H9 (cell line): Measurements from ENCODE around the gene ADAMTS17. TPM values are rescaled to one million over a fixed set of nuclear protein-coding genes. Genes with fewer than 3 reads are reported as not detected.

Source experiments
- DNase-seq: peaks from one replicate; pipeline ENCODE4 v3.0.0-alpha.2; 2017
- H2AFZ ChIP-seq: one replicate; pipeline ENCODE4 v1.6.1; 2013; ENCODE audit warnings: mild to moderate bottlenecking, low read length, control low read depth, moderate library complexity
- H2AK5ac ChIP-seq: 2 replicates; pipeline ENCODE4 v1.6.1; 2013; ENCODE audit warnings: low read length, control low read depth, mixed read lengths; ENCODE audit not compliant: insufficient read length
- H2BK120ac ChIP-seq: one replicate; pipeline ENCODE4 v1.6.1; 2013; ENCODE audit warnings: low read depth, mild to moderate bottlenecking, low read length, control low read depth, inconsistent platforms; ENCODE audit not compliant: poor library complexity, severe bottlenecking
- H2BK12ac ChIP-seq: 2 replicates; pipeline ENCODE4 v1.6.1; 2013; ENCODE audit warnings: low read length, control low read depth, mixed read lengths, low read depth; ENCODE audit not compliant: insufficient read length
- H2BK15ac ChIP-seq: 2 replicates; pipeline ENCODE4 v1.6.1; 2013; ENCODE audit warnings: low read depth, low read length, control low read depth
- H2BK20ac ChIP-seq: one replicate; pipeline ENCODE4 v1.6.1; 2013; ENCODE audit warnings: low read depth, mild to moderate bottlenecking, low read length, control low read depth, inconsistent platforms; ENCODE audit not compliant: poor library complexity, severe bottlenecking
- H2BK5ac ChIP-seq: 2 replicates; pipeline ENCODE4 v1.6.1; 2013; ENCODE audit warnings: low read length, control low read depth, mixed read lengths; ENCODE audit not compliant: insufficient read length
- H3K14ac ChIP-seq: 2 replicates; pipeline ENCODE4 v1.6.1; 2013; ENCODE audit warnings: low read length, control low read depth; ENCODE audit not compliant: insufficient read depth
- H3K18ac ChIP-seq: 2 replicates; pipeline ENCODE4 v1.6.1; 2013; ENCODE audit warnings: low read depth, mild to moderate bottlenecking, mixed read lengths, low read length, control low read depth; ENCODE audit not compliant: insufficient read length
- H3K23ac ChIP-seq: 2 replicates; pipeline ENCODE4 v1.6.1; 2013; ENCODE audit warnings: low read length, control low read depth, mixed read lengths, low read depth; ENCODE audit not compliant: insufficient read length
- H3K23me2 ChIP-seq: 2 replicates; pipeline ENCODE4 v1.6.1; 2013; ENCODE audit warnings: low read depth, mild to moderate bottlenecking, mixed read lengths, low read length, control low read depth; ENCODE audit not compliant: insufficient read length, poor library complexity, severe bottlenecking
- H3K27ac ChIP-seq: 2 replicates; pipeline ENCODE4 v1.5.1; 2013; ENCODE audit warnings: low read length, control low read depth, mixed read lengths, low read depth; ENCODE audit not compliant: insufficient read length
- H3K27me3 ChIP-seq: 2 replicates; pipeline ENCODE4 v1.6.1; 2013; ENCODE audit warnings: low read length, control low read depth, inconsistent platforms; ENCODE audit not compliant: insufficient read depth
- H3K4ac ChIP-seq: 2 replicates; pipeline ENCODE4 v1.6.1; 2013; ENCODE audit warnings: low read depth, mild to moderate bottlenecking, control low read depth, inconsistent platforms, low read length, moderate library complexity
- H3K4me1 ChIP-seq: 2 replicates; pipeline ENCODE4 v1.6.1; 2013; ENCODE audit warnings: low read length, control low read depth, inconsistent platforms; ENCODE audit not compliant: insufficient read depth
- H3K4me2 ChIP-seq: 2 replicates; pipeline ENCODE4 v1.6.1; 2013; ENCODE audit warnings: low read length, control low read depth, mixed read lengths; ENCODE audit not compliant: insufficient read length, insufficient read depth
- H3K56ac ChIP-seq: 2 replicates; pipeline ENCODE4 v1.6.1; 2013; ENCODE audit warnings: low read depth, mild to moderate bottlenecking, mixed read lengths, low read length, control low read depth; ENCODE audit not compliant: insufficient read length
- H3K79me1 ChIP-seq: 2 replicates; pipeline ENCODE4 v1.6.1; 2013; ENCODE audit warnings: low read depth, mild to moderate bottlenecking, moderate library complexity, low read length, control low read depth, inconsistent platforms; ENCODE audit not compliant: insufficient read depth, poor library complexity, severe bottlenecking
- H3K79me2 ChIP-seq: 2 replicates; pipeline ENCODE4 v1.6.1; 2013; ENCODE audit warnings: low read length, control low read depth, inconsistent platforms; ENCODE audit not compliant: insufficient read depth
- H3K9ac ChIP-seq: 2 replicates; pipeline ENCODE4 v1.6.1; 2013; ENCODE audit warnings: low read length, control low read depth, mixed read lengths; ENCODE audit not compliant: insufficient read length; ENCODE audit errors: extremely low read depth
- H3K9me3 ChIP-seq: one replicate; pipeline ENCODE4 v1.6.1; 2013; ENCODE audit warnings: low read depth, low read length, inconsistent platforms; ENCODE audit not compliant: control insufficient read depth
- H3T11ph ChIP-seq: one replicate; pipeline ENCODE4 v1.6.1; 2013; ENCODE audit warnings: mild to moderate bottlenecking, low read length, control low read depth, inconsistent platforms
- H4K20me1 ChIP-seq: one replicate; pipeline ENCODE4 v1.6.1; 2013; ENCODE audit not compliant: control insufficient read depth, insufficient read length, insufficient read depth
- H4K5ac ChIP-seq: 2 replicates; pipeline ENCODE4 v1.6.1; 2013; ENCODE audit warnings: low read depth, mild to moderate bottlenecking, mixed read lengths, low read length, control low read depth; ENCODE audit not compliant: insufficient read length
- H4K8ac ChIP-seq: replicated peaks from 2 replicates; pipeline ENCODE4 v1.6.1; 2013; ENCODE audit warnings: low read length, control low read depth, mixed read lengths, low read depth; ENCODE audit not compliant: insufficient read length
- H4K91ac ChIP-seq: 2 replicates; pipeline ENCODE4 v1.6.1; 2013; ENCODE audit warnings: low read depth, mild to moderate bottlenecking, moderate library complexity, mixed read lengths, low read length, control low read depth; ENCODE audit not compliant: insufficient read length
- H3K27ac Mint-ChIP-seq, 3 experiments: 2 replicates in 2 of 3; 3 replicates in 1 of 3; pipeline ENCODE4 v1.8.0; 2020 to 2021; ENCODE audit warnings: mixed read lengths in 3 of 3, mild to moderate bottlenecking in 1 of 3, moderate library complexity in 1 of 3
- H3K27me3 Mint-ChIP-seq: 2 replicates; pipeline ENCODE4 v1.8.0; 2021; ENCODE audit warnings: low read depth, mild to moderate bottlenecking, moderate library complexity, mixed read lengths
- H3K36me3 Mint-ChIP-seq, 3 experiments: 2 replicates in 2 of 3; 3 replicates in 1 of 3; pipeline ENCODE4 v1.8.0; 2020 to 2021; ENCODE audit warnings: low read depth in 3 of 3, mixed read lengths in 3 of 3; ENCODE audit not compliant: insufficient read depth in 1 of 3
- H3K4me1 Mint-ChIP-seq, 2 experiments: 2 replicates each; pipeline ENCODE4 v1.8.0; 2020; ENCODE audit warnings: mixed read lengths in 2 of 2
- H3K4me3 Mint-ChIP-seq, 2 experiments: 2 replicates in 1 of 2; 3 replicates in 1 of 2; pipeline ENCODE4 v1.8.0; 2020 to 2021; ENCODE audit warnings: mild to moderate bottlenecking in 2 of 2, mixed read lengths in 2 of 2, moderate library complexity in 1 of 2
- H3K9me3 Mint-ChIP-seq, 2 experiments: 2 replicates in 1 of 2; 3 replicates in 1 of 2; pipeline ENCODE4 v1.8.0; 2020; ENCODE audit warnings: mild to moderate bottlenecking in 2 of 2, mixed read lengths in 2 of 2, moderate library complexity in 1 of 2
- WGBS: extraction: QIAGEN DNeasy Blood & Tissue Kit; methylation state at CpG from one replicate; pipeline ENCODE4 v1.1.7; 2013; ENCODE audit warnings: missing lambda C conversion rate, low lambda C conversion rate, mixed read lengths; ENCODE audit not compliant: insufficient read length; ENCODE audit errors: extremely low coverage; 5-methylcytosine and 5-hydroxymethylcytosine counted together
- total RNA-seq: library from RNA; stranded (reverse); gene quantifications from 2 replicates; pipeline ENCODE4 v1.2.1, GENCODE V29; 2021
- TF ChIP-seq, protein P1 (sequence below): fragments of 200-600 bp; sonication (generic); conservative IDR thresholded peaks from 3 replicates; pipeline ENCODE4 v1.8.0; 2021; ENCODE audit warnings: antibody characterized with exemption, mild to moderate bottlenecking

The ADAMTS17 gene
- total RNA-seq, 1 experiment from 2014 or later, result 2.9 TPM

DNA sequence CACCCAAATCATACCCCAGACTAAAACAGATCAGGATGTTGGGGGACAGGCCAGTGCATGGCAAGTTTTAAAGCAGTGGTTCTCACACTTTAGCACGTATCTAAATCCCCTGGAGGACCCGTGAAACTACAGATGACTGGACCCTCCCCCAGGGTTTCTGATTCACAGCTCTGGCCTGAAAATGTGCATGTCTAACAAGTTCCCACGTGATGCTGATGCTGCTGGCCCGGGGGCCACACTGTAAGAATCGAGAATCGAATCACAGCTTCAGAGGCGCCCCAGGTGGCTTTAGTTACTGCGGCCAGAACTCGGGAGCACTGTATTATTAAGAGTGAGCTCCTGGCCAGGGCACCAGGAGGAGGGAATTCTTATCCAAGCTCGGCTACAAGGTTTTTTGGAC lies 11.6 kb downstream of the ADAMTS17 start:
- Histone ChIP-seq H2BK120ac (no peak overlapping the region), H3K4ac (no peak overlapping the region), H3K9me3 (no peaks in the 10 kb centered on the region), H4K8ac (no peak overlapping the region), H2AK5ac (no peak overlapping the region), H2AFZ (no peak overlapping the region), H3K79me2 (no peaks in the 10 kb centered on the region), H3K23me2 (no peaks in the 10 kb centered on the region), H4K91ac (no peak overlapping the region), H3K9ac (no peak overlapping the region), H3K79me1 (no peaks in the 10 kb centered on the region), H4K5ac (no peak overlapping the region), H2BK15ac (no peak overlapping the region), H3K18ac (no peak overlapping the region), H4K20me1 (no peaks in the 10 kb centered on the region), H3K56ac (no peak overlapping the region), H2BK12ac (no peak overlapping the region), H3K14ac (no peak overlapping the region), H3K4me2 (no peak overlapping the region), H3K23ac (no peak overlapping the region), H3K27me3 (no peaks in the 10 kb centered on the region), H2BK20ac (no peak overlapping the region), H3K4me1 (0 out of 2 replicates have a peak, but pooled peaks cover 2% of the 10 kb centered on the region), H3T11ph (no peak overlapping the region), H2BK5ac (no peak overlapping the region), H3K27ac (no peak overlapping the region)
- WGBS, result no CpG with 5 or more reads among the region's 10 CpGs
- peak; percentile 14 for DNase-seq
- peaks cover 7% of the 10 kb centered on the region for H3K27me3 Mint-ChIP-seq
- no peaks in the 10 kb centered on the region for H3K9me3 Mint-ChIP-seq
- no peaks in the 10 kb centered on the region; a peak in 1 of 7 replicates for H3K36me3 Mint-ChIP-seq
- H3K4me3 Mint-ChIP-seq, result no peak overlapping the region
- H3K4me1 Mint-ChIP-seq, result peaks cover 16 to 20% of the 10 kb centered on the region in 2 experiments
- H3K27ac Mint-ChIP-seq, result no peak overlapping the region
- TF ChIP-seq, protein P1, sequence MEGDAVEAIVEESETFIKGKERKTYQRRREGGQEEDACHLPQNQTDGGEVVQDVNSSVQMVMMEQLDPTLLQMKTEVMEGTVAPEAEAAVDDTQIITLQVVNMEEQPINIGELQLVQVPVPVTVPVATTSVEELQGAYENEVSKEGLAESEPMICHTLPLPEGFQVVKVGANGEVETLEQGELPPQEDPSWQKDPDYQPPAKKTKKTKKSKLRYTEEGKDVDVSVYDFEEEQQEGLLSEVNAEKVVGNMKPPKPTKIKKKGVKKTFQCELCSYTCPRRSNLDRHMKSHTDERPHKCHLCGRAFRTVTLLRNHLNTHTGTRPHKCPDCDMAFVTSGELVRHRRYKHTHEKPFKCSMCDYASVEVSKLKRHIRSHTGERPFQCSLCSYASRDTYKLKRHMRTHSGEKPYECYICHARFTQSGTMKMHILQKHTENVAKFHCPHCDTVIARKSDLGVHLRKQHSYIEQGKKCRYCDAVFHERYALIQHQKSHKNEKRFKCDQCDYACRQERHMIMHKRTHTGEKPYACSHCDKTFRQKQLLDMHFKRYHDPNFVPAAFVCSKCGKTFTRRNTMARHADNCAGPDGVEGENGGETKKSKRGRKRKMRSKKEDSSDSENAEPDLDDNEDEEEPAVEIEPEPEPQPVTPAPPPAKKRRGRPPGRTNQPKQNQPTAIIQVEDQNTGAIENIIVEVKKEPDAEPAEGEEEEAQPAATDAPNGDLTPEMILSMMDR, result no peak
